HepG2 (cell line): ENCODE measurements around the gene BIRC2. TPM values are rescaled to one million over a fixed set of nuclear protein-coding genes. Genes with fewer than 3 reads are reported as not detected.

Experiments used
- ADNP ChIP-seq: sonication (generic); formaldehyde crosslinking; IDR thresholded peaks from 2 replicates; pipeline ENCODE4 v1.4.0; 2020; ENCODE audit warnings: missing genetic modification reagents
- ARHGAP35 ChIP-seq: sonication (generic); formaldehyde crosslinking; IDR thresholded peaks from 2 replicates; pipeline ENCODE4 v1.9.0; 2022; ENCODE audit warnings: mild to moderate bottlenecking, inconsistent platforms, moderate library complexity, missing genetic modification reagents, borderline replicate concordance
- ATF5 ChIP-seq: sonication (generic); formaldehyde crosslinking; IDR thresholded peaks from 2 replicates; pipeline ENCODE4 v1.4.0; 2020; ENCODE audit warnings: mild to moderate bottlenecking, low read depth, missing genetic modification reagents
- BRD4 ChIP-seq: sonication (generic); formaldehyde crosslinking; IDR thresholded peaks from 2 replicates; pipeline ENCODE4 v1.4.0; 2020; ENCODE audit warnings: missing genetic modification reagents
- CBX5 ChIP-seq: sonication (generic); formaldehyde crosslinking; IDR thresholded peaks from 2 replicates; pipeline ENCODE4 v1.4.0; 2020; ENCODE audit warnings: missing genetic modification reagents, borderline replicate concordance
- DRAP1 ChIP-seq: IDR thresholded peaks from 2 replicates; pipeline ENCODE4 v1.6.1; 2016; ENCODE audit warnings: missing genetic modification reagents, missing compliant biosample characterization
- GTF3A ChIP-seq: sonication (generic); formaldehyde crosslinking; conservative IDR thresholded peaks from 2 replicates; pipeline ENCODE4 v1.4.0; 2020; ENCODE audit warnings: mild to moderate bottlenecking, missing genetic modification reagents
- GZF1 ChIP-seq: sonication (generic); formaldehyde crosslinking; IDR thresholded peaks from 2 replicates; pipeline ENCODE4 v1.5.1; 2020; ENCODE audit warnings: mild to moderate bottlenecking, missing genetic modification reagents
- POGZ ChIP-seq: sonication (generic); formaldehyde crosslinking; IDR thresholded peaks from 2 replicates; pipeline ENCODE4 v1.4.0; 2020; ENCODE audit warnings: mild to moderate bottlenecking, missing genetic modification reagents
- PRDM4 ChIP-seq: sonication (generic); formaldehyde crosslinking; IDR thresholded peaks from 2 replicates; pipeline ENCODE4 v1.9.0; 2021; ENCODE audit warnings: missing genetic modification reagents, borderline replicate concordance
- SAFB2 ChIP-seq: sonication (generic); formaldehyde crosslinking; IDR thresholded peaks from 2 replicates; pipeline ENCODE4 v1.5.1; 2020; ENCODE audit warnings: missing genetic modification reagents, low read depth, mild to moderate bottlenecking, borderline replicate concordance
- SMARCE1 ChIP-seq: fragments of 450-650 bp; IDR thresholded peaks from 2 replicates; pipeline ENCODE4 v1.6.1; 2017; ENCODE audit warnings: borderline replicate concordance
- TBX2 ChIP-seq: sonication (generic); formaldehyde crosslinking; IDR thresholded peaks from 2 replicates; pipeline ENCODE4 v1.5.0; 2020; ENCODE audit warnings: missing genetic modification reagents, mild to moderate bottlenecking, borderline replicate concordance
- TEAD3 ChIP-seq: optimal IDR thresholded peaks from 2 replicates; pipeline ENCODE3; 2016; ENCODE audit warnings: borderline replicate concordance
- ZBTB14 ChIP-seq: sonication (generic); formaldehyde crosslinking; IDR thresholded peaks from 2 replicates; pipeline ENCODE4 v1.4.0; 2020; ENCODE audit warnings: missing genetic modification reagents
- ZNF20 ChIP-seq: sonication (generic); formaldehyde crosslinking; IDR thresholded peaks from 2 replicates; pipeline ENCODE4 v1.4.0; 2020; ENCODE audit warnings: mild to moderate bottlenecking, moderate library complexity, missing genetic modification reagents
- ZNF235 ChIP-seq: sonication (generic); formaldehyde crosslinking; IDR thresholded peaks from 2 replicates; pipeline ENCODE4 v1.8.1; 2023; ENCODE audit warnings: mild to moderate bottlenecking, missing genetic modification reagents, borderline replicate concordance
- ZNF354B ChIP-seq: sonication (generic); formaldehyde crosslinking; IDR thresholded peaks from 2 replicates; pipeline ENCODE4 v1.8.0; 2022; ENCODE audit warnings: mild to moderate bottlenecking, missing genetic modification reagents
- ZNF383 ChIP-seq: sonication (generic); formaldehyde crosslinking; IDR thresholded peaks from 2 replicates; pipeline ENCODE4 v1.4.0; 2020; ENCODE audit warnings: missing genetic modification reagents, mild to moderate bottlenecking, borderline replicate concordance
- ZNF44 ChIP-seq: sonication (generic); formaldehyde crosslinking; IDR thresholded peaks from 2 replicates; pipeline ENCODE4 v1.5.1; 2020; ENCODE audit warnings: mild to moderate bottlenecking, missing genetic modification reagents
- ZNF441 ChIP-seq: sonication (generic); formaldehyde crosslinking; IDR thresholded peaks from 2 replicates; pipeline ENCODE4 v1.7.0; 2021; ENCODE audit warnings: missing genetic modification reagents, borderline replicate concordance
- ZNF451 ChIP-seq: sonication (generic); formaldehyde crosslinking; IDR thresholded peaks from 2 replicates; pipeline ENCODE4 v1.5.0; 2020; ENCODE audit warnings: mild to moderate bottlenecking, missing genetic modification reagents
- ZNF468 ChIP-seq: sonication (generic); formaldehyde crosslinking; IDR thresholded peaks from 2 replicates; pipeline ENCODE4 v1.8.0; 2022; ENCODE audit warnings: mild to moderate bottlenecking, moderate library complexity, missing genetic modification reagents
- ZNF562 ChIP-seq: sonication (generic); formaldehyde crosslinking; IDR thresholded peaks from 2 replicates; pipeline ENCODE4 v1.8.0; 2022; ENCODE audit warnings: missing genetic modification reagents, borderline replicate concordance
- ZNF75D ChIP-seq: sonication (generic); formaldehyde crosslinking; IDR thresholded peaks from 2 replicates; pipeline ENCODE4 v1.8.1; 2023; ENCODE audit warnings: missing genetic modification reagents, mild to moderate bottlenecking, borderline replicate concordance
- ZNF839 ChIP-seq: sonication (generic); formaldehyde crosslinking; IDR thresholded peaks from 2 replicates; pipeline ENCODE4 v1.4.0; 2020; ENCODE audit warnings: missing genetic modification reagents, mild to moderate bottlenecking, borderline replicate concordance
- polyA plus RNA-seq, 8 experiments: library from polyadenylated mRNA; depleted of rRNA in 3 of 8; stranded (reverse) in 7 of 8; unstranded in 1 of 8; fragments of >200 nt; fragmentation: Illumina TruSeq in 4 of 8; extraction: Trizol in 4 of 8; gene quantifications; 2 replicates each; pipeline versions ENCODE4 v1.2.1 to v1.2.3, GENCODE V29; 2011 to 2016; ENCODE audit warnings: low read depth in 4 of 8, missing spikeins in 1 of 8, mixed read lengths in 1 of 8; ENCODE audit not compliant: insufficient read depth in 1 of 8
- total RNA-seq, 5 experiments: library from RNA; depleted of rRNA; stranded (reverse); fragments of >200 nt; fragmentation: Illumina TruSeq; extraction: Trizol; gene quantifications; 2 replicates each; pipeline ENCODE4 v1.2.3, GENCODE V29; 2016; ENCODE audit warnings: low read depth in 1 of 5

BIRC2 gene
- total and polyA plus RNA-seq, 2 of the 13 experiments (the other 11 are each of a cell fraction or from before 2014, with no cell fraction given), result 61.7 to 62.2 TPM

DNA sequence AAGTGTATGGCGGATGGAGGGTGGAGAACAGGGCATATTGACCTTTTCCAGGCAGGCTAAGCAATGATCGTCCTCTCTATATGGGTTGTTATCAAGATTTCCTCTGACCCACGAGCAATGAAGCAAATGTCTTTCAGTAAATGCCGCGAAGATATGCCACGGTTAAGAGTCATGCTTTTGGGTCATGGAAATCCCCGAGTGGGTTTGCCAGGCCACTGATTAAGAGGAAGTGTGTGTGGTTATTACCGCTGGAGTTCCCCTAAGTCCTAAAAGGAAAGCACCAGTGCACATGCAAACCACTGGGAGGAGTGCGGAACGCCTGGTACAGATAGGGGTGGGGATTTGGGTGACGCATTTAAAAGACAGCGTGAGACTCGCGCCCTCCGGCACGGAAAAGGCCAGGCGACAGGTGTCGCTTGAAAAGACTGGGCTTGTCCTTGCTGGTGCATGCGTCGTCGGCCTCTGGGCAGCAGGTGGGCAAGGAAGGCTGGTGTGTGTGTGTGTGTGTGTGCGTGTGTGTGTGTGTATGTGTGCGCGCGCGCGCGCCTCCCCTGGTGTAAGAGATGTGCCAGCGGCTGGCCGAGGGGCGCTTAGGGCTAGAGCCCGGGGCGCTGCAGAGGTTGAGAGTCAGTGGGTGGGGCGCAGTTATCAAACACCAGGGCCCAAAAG, 29.8 kb upstream of the BIRC2 start, which contains the start of gene BIRC3 (continued):
- TF ChIP-seq PRDM4 (CRISPR knock-in tag) (no peak), SMARCE1 (no peak), ZNF839 (CRISPR knock-in tag) (no peak; the same call in 1 of the 2 replicates), SAFB2 (CRISPR knock-in tag) (0 out of 2 replicates have a peak, but pooled peaks have one; percentile 63), GTF3A (CRISPR knock-in tag) (no peak), ZNF451 (CRISPR knock-in tag) (no peak; the same call in none of the 2 replicates), ARHGAP35 (CRISPR knock-in tag) (peak; percentile 61; the same call in 1 of the 2 replicates), ZBTB14 (peak; percentile 82), CBX5 (CRISPR knock-in tag) (no peak; the same call in 1 of the 2 replicates), TEAD3 (CRISPR knock-in tag) (peak; percentile 67), POGZ (CRISPR knock-in tag) (peak; percentile 79), ZNF441 (CRISPR knock-in tag) (0 out of 2 replicates have a peak, but pooled peaks have one; percentile 46), DRAP1 (no peak; the same call in 1 of the 2 replicates), ATF5 (no peak), ZNF235 (CRISPR knock-in tag) (no peak), BRD4 (CRISPR knock-in tag) (no peak), ZNF75D (CRISPR knock-in tag) (no peak), ZNF468 (CRISPR knock-in tag) (peak; percentile 82; the same call in 1 of the 2 replicates), GZF1 (0 out of 2 replicates have a peak, but pooled peaks have one; percentile 64), ZNF44 (CRISPR knock-in tag) (no peak), ZNF354B (CRISPR knock-in tag) (no peak), ZNF562 (CRISPR knock-in tag) (no peak), ZNF383 (CRISPR knock-in tag) (no peak), ADNP (CRISPR knock-in tag) (no peak), TBX2 (CRISPR knock-in tag) (peak; percentile 75; the same call in 1 of the 2 replicates), ZNF20 (CRISPR knock-in tag) (no peak)
